GM18951 (cell line): ENCODE measurements around the gene DIP2A.

Experiments
- POLR2A ChIP-seq: IDR thresholded peaks from 4 replicates; pipeline ENCODE4 v1.6.1; 2011; ENCODE audit warnings: mild to moderate bottlenecking; ENCODE audit not compliant: insufficient read length, insufficient read depth; ENCODE audit errors: extremely low read depth
- in situ Hi-C: fragments of 300-500 bp; cut with MboI; formaldehyde crosslinking; loops from one replicate; pipeline ENCODE4 v1.12.0; 2022; ENCODE audit warnings: low sequenced_read_pairs, mixed read lengths, inconsistent platforms; ENCODE audit not compliant: unreplicated experiment

The DIP2A gene

DNA sequence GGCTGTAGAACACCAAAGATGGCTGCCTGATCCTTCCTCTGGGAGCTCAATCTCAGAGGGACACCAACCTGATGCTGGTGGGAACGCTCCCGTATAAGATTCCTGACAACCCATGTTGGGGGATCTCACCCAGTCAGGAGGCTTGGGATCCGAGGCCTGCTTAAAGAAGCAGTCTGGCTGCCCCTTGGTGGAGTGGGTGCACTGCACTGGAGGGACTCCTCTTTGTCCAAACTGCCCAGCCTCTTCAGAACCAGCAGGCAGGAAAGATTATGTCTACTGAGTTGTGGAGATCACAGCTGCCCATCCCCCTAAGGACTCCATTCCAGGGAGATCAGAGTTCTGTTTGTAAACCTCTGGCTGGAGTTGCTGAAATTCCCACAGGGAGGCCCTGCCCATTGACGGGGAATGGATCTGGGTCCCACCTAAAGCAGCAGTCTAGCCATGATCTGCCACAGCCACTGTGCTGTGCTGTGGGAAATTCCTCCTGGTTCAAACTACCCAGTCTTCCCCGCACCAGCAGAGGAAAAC lies 123.2 kb downstream of the DIP2A start:
- TF ChIP-seq POLR2A: no peak
- in situ Hi-C loops: no loop called here

DNA sequence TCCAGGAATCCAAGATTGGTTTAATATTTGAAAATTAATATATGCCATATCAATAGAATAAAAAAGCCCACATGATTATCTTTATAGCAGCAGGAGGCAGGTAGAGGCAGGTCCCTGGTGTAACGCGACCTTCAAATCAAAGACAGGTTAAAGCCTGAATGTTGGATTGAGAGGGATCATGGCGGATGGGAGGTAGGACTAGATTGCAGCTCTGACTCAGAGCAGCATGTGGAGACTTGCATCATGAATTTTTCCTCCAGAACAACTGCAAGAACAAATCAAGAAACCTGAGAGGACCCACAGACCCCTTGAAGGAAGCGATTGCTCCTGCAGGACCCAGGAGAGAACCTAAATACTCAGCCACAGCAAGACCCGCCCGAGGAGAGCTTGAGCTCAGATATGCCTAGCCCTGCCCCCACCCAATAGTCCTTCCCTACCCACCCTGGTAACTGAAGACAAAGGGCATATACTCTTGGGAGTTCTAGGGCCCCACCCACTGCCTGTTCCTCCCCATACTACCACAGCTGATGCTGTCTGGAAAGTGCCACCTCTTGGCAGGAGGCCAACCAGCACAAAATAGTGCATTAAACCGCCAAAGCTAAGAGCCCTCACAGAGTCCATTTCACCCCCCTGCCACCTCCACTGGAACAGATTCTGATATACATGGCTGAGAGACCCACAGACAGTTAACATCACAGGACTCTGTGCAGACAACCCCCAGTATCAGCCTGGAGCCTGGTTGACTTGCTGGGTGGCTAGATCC lies 126.7 kb downstream of the DIP2A start:
- TF ChIP-seq POLR2A: no peak
- in situ Hi-C loops: no loop called here

DNA sequence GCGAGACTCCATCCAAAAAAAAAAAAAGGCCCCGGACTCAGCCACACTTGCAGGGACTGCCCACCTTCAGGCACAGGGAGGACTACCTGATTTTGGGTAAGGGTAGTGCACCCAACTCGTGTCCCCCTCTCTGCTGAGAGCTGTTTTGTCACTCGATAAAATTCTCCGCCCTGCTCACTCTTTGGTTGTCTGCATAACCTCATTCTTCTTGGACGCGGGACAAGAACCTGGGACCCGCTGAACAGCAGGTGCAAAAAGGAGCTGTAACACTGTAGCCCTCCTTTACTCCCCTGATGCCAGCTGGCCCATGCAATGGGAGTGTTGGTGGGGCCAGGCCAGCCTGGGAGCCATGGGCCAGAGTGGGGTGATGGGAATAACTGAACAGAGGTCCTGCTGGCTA lies 135.6 kb downstream of the DIP2A start:
- in situ Hi-C loops: no loop called here
- TF ChIP-seq POLR2A: no peak

DNA sequence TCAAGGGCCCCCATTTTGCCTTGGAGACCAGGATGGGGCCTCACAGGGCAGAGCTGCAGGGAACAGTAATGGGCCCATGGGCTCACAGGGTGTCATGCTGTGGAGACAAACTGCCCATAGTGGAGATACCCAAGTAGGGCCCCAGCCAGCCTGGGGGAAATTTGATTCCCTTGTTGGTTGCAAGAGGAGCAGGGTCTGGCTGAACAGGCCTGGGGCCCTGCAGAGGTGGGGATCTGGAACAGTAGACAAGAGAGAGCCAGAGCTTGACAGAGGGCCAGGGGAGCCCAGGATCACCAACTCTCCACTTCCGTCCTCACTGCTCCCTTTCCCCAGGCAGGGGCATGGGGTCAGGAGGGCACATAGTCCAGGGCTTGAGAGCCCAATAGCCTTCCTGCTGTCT lies 137.5 kb downstream of the DIP2A start:
- in situ Hi-C loops: no loop called here
- no peak for TF ChIP-seq POLR2A

DNA sequence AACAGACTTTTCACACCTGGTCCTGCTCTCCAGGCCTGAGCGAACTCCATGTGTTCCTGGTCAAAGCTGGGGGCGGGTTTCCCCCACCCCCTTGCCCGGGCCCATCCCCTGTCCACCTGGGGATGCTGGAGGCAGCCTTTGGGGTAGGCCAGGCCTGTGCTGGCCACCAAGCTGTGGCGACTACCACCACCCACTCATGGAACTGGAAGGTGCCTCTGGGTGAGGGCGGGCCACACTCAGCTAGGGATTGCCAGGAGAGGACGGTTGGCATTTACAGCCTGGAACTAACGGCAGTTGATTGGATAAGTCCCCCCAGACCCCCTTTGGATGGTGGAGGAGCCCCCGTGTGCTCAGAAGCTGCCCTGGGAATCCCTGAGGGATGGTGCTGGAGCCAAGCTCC lies 138.3 kb downstream of the DIP2A start:
- no peak for TF ChIP-seq POLR2A
- in situ Hi-C loops: no loop called here

DNA sequence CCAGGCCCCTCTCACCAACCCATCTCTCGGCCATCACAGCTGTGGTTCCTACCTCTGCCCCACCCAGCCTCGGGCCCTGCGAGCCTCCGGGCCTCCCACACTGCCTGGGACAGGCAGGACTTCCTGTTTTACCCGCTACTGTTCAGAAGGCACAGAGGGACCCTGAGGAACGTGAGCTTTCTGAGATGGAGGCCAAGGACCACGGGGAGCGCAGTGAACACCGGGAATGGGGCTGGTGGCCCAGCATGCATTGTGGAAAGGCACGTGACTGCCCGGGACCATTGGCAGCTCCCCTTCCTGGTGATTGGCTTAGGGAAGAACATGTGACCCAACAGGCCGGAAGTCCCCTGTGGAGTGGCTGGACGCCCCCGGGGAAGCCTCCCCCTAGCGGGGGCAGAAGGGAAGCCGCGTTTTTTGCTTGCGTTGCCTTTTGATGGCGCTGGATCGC lies 139.2 kb downstream of the DIP2A start:
- no peak for TF ChIP-seq POLR2A
- in situ Hi-C loops: no loop called here

DNA sequence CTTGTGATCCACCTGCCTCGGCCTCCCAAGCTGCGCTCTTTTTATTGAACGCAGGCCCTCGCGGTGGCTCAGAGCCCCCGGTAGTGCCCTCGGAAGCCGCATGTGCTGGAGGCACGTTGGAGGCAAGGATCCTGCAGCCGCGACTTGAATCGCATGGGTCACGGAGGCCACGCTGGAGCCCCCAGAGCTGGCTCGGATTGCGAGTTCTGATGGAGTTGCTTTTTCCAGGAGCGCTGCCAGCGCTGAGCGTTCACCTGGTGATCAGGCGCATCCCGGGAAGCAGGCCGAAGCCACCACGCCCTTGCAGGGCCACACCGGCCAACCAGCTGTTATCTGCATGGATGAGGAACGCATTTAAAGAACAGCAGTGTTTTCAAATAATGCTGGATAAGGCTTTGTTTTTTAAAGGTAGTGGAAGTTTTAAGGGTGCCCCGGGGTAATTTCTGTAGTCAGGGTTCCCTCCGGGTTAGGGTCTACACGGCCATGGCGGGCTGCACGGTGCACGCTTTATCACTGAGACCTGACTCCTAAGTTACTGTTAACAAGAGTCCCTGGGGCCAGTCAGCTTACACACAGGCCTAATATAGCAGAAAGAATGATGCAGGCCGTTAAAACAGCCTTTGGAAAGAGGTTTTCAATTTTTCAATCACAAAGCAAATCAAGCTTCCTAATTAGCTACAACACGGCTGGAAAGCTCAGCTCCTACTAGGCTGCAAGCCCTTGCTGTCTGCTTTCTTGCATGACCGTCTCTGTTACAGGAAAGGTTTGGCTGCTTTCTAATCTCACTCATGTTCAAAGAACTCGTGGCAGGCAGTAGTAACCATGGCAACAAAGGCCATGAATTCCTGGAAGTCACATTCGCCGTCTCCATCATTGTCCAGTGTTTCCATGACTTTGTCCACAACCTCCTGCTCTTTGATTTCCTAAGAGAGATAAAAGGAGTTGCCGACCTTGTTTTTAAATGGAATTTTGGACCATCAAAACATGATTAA lies 140.2 kb downstream of the DIP2A start:
- no peak for TF ChIP-seq POLR2A
- in situ Hi-C loops: no loop called here

DNA sequence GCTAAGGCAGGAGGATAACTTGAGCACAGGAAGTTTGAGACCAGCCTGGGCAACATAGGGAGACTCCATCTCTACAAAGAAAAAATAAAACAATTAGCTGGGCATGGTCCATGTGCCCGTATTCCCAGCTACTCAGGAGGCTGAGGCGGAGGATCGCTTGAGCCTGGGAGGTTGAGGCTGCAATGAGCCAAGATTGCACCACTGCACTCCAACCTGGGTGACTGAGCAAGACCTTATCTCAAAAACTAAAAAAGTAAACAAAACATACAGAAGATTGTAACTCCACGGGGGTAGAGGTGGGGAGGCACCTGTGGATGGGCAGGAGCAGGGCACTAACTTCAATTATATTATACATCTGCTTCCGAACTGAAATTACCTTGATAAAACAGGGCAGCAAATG lies 141.6 kb downstream of the DIP2A start:
- in situ Hi-C loops: no loop called here
- TF ChIP-seq POLR2A: no peak

DNA sequence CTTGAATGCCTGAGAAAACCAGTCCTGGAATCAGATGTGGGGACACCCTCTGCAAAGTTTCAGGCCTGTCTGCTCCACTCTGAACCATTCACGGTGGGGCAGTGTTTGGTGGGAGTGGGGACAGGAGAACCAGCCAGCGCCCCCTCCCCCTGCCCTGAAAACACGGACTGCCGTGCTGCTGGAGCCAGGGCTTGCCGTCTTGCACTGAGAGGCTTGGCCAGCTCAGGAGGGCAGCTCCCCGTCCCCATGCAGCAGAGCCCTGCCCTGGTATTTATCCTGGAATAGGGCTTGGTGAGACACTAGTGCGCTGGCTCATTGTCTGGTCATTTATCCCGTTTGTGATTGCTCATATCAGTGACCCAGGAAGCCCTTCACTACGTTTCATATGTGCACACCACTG lies 142.3 kb downstream of the DIP2A start:
- TF ChIP-seq POLR2A: no peak
- in situ Hi-C loops: no loop called here

DNA sequence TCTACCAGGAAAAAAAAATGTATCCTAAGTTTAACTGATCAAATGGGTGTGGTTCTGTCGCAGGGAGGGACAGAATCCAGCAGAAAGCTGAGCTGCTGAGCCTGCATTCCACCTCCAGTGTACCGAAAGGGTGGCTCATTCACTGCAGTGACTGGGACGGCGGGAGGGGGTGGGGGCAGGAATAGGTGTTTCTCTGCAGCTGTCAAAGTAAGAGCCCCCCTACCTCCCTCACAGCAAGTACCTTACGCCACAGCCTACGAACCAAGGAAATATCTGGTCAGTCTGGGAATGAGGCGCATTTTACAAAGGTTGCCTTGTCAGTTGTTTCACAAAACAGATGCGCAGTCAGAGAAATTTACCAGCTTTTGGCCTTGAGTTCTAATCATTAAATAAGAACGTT lies 144.5 kb downstream of the DIP2A start:
- in situ Hi-C loops: no loop called here
- TF ChIP-seq POLR2A: no peak

DNA sequence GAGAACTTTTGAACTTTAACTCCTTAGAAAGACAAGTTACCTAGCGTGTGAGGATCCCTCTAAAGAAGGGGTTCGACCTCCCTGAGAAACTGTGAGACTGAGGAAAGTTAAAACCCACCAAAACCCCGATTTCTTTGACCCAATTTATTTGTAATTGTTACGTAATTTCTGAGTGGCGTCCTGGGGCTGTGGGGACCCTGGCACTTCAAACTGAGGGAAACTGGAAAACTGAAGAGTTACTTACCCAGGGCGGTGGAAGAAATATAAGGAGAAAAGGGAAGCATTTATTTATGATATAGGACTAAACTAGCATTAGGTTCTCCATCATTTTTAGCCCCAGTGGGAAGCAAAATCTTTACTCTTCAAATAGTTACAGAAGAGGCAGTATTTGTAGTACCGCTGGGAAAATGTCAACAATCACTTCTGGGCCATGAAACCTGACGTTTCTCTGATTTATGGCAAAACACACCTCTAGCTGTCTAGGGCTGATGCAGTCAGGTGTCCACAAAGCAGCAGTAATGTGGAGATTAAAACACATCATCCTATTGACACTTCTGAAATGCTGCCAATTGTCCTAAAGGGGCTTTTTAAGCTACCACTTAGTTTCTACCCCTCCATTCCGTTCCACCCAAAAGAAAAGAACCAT lies 145.8 kb downstream of the DIP2A start:
- TF ChIP-seq POLR2A: no peak
- in situ Hi-C loops: no loop called here

DNA sequence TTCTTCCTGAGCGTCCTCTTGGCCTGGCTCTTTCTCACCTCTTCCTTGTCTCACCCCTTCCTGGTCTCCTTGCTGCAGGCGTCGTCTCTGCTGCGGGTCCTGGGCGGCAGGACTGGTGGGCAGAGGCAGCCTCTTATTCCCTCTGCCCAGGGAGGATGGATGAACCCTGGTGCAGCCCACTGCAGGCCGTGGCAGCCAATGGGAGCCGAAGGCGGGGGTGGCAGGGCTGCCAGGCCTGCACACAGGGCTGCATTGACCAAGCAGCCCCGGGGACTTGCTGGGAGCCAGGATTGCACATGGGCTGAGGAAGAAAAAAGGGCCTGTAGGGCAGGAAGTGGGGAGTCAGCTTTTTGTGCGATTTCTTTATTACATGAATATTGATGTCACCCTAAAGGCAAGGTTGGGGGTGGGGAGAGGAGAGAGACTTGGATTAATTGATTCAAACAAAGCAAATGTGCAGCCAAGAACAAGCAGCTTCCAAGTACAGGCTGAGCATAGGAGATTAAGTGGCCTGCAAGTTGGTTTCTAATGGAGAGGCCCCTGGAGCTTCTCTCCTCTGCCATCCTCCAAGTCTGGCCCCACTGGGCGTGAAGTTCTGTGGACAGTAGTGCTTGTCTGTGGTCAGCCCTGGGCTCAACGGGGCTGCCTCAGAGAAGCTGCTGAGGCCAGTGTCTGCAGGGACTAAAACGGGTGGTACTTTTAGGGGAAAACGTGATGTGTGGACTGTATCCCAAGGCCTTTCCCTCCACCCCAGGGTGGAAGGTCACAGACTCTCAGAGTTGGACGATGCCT lies 146.5 kb downstream of the DIP2A start, which contains the start of gene S100B:
Gene S100B, minus strand, starts transcription at position 108 of the 792 bp plus-strand sequence. CDS start 2,667 bp downstream, outside the sequence.
- in situ Hi-C loops: no loop called here

More for the DNA sequence above, 146.5 kb downstream of the DIP2A start, which contains the start of gene S100B:
- TF ChIP-seq POLR2A: no peak
